ENCODE data around the gene NUTM1. TPM values are rescaled to one million over a fixed set of nuclear protein-coding genes. Genes with fewer than 3 reads are reported as not detected.
"Not testable (repeated sequence)": the region's sequence is repeated elsewhere in the genome, so short reads cannot be mapped to it uniquely, and the experiment has no call there.

Gene NUTM1
- total RNA-seq, 1 donor from 2014 or later = not detected

- DNase-seq = no peak
These were observed 22.7 kb downstream of the NUTM1 start for GRCh38 chr15:34365836-34366235.

GRCh38 chr15:34366271-34367065, 23.4 kb downstream of the NUTM1 start:
- DNase-seq = no peak

- peak; percentile 73 for DNase-seq
These were observed 24.3 kb downstream of the NUTM1 start, which contains the start of gene LPCAT4 for GRCh38 chr15:34367101-34368081. LPCAT4 (minus strand) TSS chr15:34367196; CDS start chr15:34367100, 96 bp downstream.

GRCh38 chr15:34370129-34370528, 27.0 kb downstream of the NUTM1 start:
- no peak for DNase-seq

GRCh38 chr15:34370643-34371042, 27.5 kb downstream of the NUTM1 start:
- no peak for DNase-seq

- no peak for DNase-seq
These were observed 30.8 kb downstream of the NUTM1 start for GRCh38 chr15:34373951-34374350.

GRCh38 chr15:34374816-34375215, 31.7 kb downstream of the NUTM1 start:
- no peak for DNase-seq

GRCh38 chr15:34375541-34375940, 32.4 kb downstream of the NUTM1 start:
- not testable (repeated sequence) for DNase-seq

- DNase-seq = no peak
These were observed 33.7 kb downstream of the NUTM1 start for GRCh38 chr15:34376856-34377255.

- not testable (repeated sequence) for DNase-seq
These were observed 37.4 kb downstream of the NUTM1 start for GRCh38 chr15:34380491-34380890.

GRCh38 chr15:34381829-34382521, 38.9 kb downstream of the NUTM1 start:
- DNase-seq = not testable (repeated sequence)

- DNase-seq = not testable (repeated sequence)
These were observed 46.5 kb downstream of the NUTM1 start for GRCh38 chr15:34389594-34390086.

- not testable (repeated sequence) for DNase-seq
These were observed 49.9 kb downstream of the NUTM1 start for GRCh38 chr15:34392981-34393380.

GRCh38 chr15:34397637-34398259, 54.6 kb downstream of the NUTM1 start:
- DNase-seq = not testable (repeated sequence)

GRCh38 chr15:34403160-34403598, 60.1 kb downstream of the NUTM1 start:
- DNase-seq = not testable (repeated sequence)

- DNase-seq = not testable (repeated sequence)
These were observed 60.8 kb downstream of the NUTM1 start for GRCh38 chr15:34403899-34404298.

Small RNA genes lying within 50 kb of the gene (small RNA-seq; reads per million reads assigned to genes)
- not detected for gene MIR1233-1 (ENCODE audit: low replicate concordance)
- gene RF00019 (ENCODE audit: low replicate concordance) = not detected

Other genes with a start within 250 kb of the NUTM1 start
- 23.3 TPM for gene EMC7, start 241.5 kb upstream of the NUTM1 start, total RNA-seq
- gene PGBD4, start 241.2 kb upstream of the NUTM1 start, total RNA-seq = 0.79 TPM
- 71.0 TPM for gene KATNBL1, start 133.2 kb upstream of the NUTM1 start, total RNA-seq
- 81.3 TPM for gene EMC4, start 118.3 kb upstream of the NUTM1 start, total RNA-seq
- 18.3 TPM for gene SLC12A6, start 5.5 kb upstream of the NUTM1 start, total RNA-seq
- 68.3 TPM for gene NOP10, start 179 bp upstream of the NUTM1 start, total RNA-seq
- 7.6 TPM for gene LPCAT4, start 23.9 kb downstream of the NUTM1 start, total RNA-seq
- 41.5 TPM for gene GOLGA8A, start 94.5 kb downstream of the NUTM1 start, total RNA-seq
- 12.3 TPM for gene GOLGA8B, start 240.3 kb downstream of the NUTM1 start, total RNA-seq

All from skin of body (tissue), 3 donors.